HG03342 (cell line): ENCODE data around the gene QPCTL.
A peak's percentile ranks its signal among the peaks of the same experiment; 100 is the strongest.

ENCODE experiments used
- ATAC-seq: cut with Tn5 transposase; IDR thresholded peaks from one replicate; pipeline ENCODE4 v1.9.1; 2021; ENCODE audit warnings: mild to moderate bottlenecking, moderate library complexity; ENCODE audit not compliant: unreplicated experiment

QPCTL gene

DNA sequence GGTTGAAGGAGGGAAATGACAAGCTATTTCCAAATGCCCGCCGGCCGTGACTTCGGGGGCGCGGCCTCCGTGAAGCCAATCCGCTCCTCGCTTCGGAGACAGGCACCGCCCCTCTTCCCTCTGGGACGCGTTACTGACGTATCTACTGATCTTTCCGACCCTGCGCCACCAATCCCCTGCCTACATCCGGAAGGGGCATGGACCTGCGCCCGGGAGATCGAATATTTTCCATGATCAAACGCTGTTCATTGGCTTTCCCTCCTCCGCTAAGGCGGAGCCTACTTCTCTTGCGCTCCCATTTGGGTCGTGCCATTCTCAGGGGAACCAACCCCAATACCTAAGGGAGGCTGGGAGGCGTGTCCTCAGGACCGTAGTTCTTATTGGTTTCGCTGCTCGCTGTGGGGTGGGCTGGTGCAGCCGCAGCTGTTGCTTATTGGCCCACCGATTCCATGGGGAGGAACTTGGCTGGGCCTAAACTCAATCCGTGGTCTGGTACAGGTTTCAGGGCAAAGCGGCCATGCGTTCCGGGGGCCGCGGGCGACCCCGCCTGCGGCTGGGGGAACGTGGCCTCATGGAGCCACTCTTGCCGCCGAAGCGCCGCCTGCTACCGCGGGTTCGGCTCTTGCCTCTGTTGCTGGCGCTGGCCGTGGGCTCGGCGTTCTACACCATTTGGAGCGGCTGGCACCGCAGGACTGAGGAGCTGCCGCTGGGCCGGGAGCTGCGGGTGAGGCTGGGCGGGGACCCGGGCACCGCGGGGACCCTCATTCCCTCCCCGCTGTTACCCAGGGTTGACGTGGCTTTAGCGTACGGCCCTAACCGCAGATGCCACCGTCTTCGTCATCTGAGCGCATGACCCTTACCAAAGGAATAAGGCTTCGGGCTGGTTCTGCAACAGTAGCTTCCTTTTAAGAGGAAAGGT, at the start of gene QPCTL:
Gene QPCTL, plus strand, starts transcription at position 480 of the 919 bp plus-strand sequence. Its CDS starts 38 bp downstream, at position 518.
- ATAC-seq = peak; percentile 77

DNA sequence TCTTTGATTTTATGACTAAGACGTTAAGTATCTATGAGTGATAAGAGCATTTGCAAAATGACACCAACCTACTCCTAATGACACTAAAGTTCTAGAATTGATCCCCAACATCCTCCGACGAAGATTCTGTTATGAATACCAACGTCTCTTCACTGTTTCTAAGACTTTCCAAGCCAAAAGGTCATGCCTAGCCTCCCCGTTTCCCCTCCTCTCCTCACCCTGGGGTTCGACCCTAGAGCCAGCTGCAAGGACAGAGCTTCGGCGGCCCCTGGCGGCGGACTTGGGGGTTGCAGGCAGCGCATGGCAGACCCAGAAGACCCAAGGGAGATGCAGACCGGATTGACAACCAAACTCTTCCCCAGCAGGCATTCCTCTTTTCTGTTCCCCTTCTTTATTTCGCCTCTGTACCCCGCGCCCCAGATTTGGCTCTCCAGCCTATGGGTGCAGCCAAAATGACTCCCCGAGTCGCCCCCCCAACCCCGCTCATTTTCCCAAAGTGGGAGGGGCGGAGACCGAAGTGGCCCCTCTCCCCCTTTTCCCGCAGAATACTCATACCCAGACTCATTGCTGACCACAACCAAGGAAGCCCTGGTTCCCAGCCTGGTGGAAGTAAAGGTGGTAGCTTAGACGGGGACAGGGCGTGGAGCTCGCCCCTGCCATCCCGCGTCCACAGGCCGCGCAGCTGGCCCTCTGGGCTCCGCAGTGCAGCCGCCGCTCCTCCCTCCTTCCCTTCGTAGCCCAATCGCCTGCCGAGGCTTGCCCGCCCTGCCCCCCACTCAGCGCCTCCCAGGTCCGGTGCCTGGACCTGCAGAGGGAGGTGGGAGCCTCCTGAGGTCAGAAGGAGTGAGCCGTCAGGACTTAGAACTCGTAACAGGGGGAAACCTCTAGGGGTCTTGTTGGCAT, 49.2 kb upstream of the QPCTL start:
- ATAC-seq = no peak

DNA sequence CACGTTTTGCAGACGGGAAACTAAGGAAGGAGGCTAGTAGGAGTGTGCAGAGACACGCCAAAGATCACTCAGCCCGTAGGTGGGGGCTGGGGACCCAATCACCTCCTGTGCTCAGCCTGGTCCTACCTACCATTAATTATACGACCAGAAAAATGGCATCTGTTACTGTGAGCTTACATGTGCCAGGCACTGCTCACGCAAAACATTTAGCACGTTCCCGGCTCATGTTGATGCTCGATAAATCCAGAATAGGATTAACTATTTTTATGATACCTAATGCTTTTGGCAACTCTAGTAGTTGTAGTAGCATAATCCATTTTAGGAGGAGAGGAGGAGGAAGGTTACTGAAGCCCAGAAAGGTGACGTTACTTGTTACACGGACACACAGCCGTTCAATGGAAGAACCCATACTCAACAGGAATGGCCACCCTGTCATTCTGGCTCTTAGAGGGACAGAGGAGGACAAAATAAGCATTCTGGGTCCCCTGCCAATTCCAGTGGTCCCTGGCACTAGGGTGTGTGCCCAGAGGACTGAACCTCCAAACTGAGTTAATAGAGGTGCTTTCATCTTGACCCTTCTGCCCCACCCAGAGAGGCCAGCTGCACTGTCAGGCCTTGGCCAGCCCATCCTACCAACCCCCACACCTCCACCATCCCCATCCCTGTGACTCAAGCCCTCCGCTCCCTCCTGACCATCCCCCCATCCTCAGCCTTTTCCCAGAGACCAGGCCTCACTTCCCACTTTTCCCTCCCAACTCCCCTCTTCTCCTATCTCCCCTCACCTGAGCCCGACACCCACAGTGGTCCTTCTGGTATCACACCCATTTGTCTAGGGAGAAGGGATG, 48.3 kb upstream of the QPCTL start:
- ATAC-seq = no peak

DNA sequence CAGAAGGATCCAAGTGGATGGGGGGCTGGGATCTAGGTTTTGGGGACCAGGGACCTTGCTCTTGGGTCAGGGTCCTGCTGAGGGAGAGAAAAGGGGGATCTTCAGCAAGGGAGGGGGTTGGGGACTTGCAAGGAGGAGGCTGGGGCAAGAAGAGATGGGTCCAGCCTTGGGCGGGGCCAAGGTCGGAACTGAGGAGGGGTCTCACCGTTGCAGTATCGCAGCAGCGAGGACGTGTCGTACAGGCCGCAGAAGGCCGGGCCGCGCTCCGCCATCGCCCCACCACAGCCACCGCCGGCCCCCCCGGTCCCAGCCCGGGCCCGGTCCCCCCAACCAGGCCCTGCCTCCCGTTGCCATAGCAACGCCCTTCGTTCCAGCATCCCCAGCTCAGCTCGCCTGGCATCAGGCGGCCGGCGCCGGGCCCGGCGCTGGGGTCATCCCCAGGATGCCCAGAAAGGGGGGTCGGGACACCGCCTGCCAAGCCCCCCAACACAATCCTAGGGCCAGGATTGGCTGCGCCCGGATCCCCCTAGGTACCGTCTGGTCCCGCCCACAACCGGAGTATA, 47.3 kb upstream of the QPCTL start:
- no peak for ATAC-seq

DNA sequence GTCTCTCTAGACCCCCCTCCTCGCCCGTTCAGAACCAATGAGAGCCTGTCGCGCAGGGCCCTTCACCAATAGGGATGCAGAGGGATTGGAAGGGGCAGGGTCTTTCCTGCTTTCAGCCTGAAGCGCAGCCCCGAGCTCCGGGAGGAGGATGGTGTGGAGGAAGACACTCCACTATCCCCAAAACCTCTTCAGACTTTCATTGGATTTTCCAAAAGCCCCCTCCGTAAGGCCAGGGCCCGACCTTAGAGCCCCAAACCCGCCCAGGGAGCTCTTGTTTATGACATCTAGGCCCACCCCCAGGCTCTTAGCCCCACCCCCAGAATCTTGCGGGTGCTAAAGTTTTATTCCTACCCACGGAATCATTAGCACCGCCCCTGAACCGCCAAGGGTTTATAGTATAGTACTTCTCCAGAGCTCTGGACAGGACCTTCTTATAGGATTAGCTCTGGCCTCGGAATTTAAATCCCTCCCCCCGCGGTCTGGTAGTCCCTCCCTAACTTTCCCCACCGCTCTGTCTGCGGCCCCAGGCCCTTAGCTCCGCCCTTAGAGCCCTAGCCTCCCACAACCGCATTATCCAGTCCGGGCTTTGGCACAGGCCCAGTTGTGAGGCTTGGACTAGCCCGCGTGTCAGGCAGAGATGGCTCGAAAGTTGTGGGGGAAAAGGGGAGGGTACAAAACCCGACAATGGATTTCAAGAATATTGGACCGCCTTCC, 46.7 kb upstream of the QPCTL start:
- ATAC-seq = peak; percentile 35

DNA sequence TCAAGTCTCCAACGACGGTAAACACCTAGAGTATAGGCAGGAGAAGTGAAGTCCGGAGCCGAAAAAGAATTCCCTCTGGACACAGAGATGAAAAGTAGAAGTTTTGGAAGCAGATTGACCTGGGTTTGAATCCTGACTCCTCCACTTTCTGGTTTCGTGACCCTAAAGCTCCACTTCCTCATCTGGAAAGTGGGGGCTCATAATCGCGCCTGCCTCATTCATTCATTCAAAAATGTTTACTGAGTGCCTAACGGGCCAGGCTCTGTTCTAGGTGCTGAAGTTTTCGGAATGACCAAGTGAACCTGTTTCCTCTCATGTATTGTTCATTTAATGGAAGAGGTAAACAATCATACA, 46.1 kb upstream of the QPCTL start:
- no peak for ATAC-seq

DNA sequence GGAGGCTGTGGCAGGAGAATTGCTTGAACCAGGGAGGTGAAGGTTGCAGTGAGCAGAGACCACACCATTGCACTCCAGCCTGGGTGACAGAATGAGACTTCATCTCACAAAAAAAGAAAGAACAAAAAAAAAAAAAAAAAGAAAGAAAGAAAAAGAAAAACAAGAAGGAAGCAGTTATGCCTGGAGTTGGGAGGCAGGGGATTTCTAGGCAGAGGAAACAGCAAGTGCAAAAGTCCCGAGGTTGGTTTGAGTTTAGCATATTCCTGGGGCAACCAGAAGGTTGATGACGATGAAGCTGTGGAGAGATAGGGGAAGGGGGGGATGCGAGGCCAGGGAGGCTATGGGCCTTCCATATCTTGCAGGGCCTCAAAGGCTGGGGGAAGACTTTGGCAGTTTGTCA, 41.7 kb upstream of the QPCTL start:
- ATAC-seq = no peak

DNA sequence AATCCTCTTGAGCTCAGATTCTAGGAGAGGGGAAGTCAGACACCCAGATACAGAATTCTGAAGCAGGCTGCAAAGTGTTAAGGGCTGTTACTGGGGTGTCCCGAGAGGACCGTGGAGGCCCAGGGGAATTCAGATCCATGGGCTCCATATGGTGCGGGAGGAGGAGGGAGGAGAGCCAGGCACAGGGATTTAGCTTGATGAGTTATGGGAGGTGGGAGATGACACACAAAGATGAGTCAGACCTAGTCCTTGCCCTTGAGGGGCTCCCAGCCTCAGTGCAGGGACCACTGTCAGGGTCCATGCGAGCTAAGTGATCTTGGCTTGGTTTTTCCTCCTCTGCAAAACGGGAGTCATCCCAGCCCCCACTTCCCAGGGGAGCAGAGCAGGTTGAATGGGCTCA, 38.8 kb upstream of the QPCTL start:
- ATAC-seq = no peak

DNA sequence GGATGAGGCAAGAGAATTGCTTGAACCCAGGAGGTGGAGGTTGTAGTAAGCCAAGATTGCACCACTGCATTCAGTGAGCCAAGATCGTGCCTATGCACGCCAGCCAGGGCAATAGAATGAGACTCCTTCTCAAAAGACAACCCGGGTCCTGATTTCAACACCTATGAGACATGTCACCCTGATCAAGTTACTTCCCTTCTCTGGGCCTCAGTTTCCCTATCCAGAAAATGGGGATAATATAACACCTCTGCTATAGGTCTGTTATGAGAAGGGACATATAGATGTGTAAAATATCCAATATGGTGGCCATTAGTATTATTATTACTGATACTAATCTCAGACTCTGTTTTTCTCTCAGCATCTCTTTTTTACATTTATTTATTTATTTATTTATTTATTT, 37.4 kb upstream of the QPCTL start:
- no peak for ATAC-seq

DNA sequence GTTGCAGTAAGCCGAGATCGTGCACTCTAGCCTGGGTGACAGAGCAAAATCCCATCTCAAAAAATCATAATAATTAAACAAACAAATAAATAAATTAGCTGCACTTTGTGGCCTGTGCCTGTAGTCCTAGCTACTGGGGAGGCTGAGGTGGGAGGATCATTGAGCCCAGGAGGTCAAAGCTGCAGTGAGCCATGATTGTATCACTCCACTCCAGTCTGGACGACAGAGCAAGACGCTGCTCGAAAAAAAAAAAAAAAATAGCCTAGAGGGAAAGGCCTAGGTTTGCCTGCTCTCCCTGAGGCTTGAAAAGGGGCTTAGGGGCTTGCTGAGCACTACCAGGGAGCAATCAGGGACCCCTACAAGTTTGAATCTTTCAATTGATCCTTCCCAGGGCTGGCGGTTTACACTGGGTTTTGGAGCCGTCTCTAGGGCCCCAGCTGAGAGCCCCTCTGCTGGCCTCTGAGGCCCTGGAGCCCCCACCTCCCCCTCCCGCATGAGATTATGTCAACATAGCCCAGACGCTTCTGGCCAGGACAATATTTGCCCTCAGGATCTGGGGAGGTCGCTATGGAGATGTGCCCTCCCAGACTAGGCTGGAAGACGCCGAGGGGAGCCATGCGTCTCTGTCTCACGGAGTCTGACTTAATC, 34.8 kb upstream of the QPCTL start:
- no peak for ATAC-seq

DNA sequence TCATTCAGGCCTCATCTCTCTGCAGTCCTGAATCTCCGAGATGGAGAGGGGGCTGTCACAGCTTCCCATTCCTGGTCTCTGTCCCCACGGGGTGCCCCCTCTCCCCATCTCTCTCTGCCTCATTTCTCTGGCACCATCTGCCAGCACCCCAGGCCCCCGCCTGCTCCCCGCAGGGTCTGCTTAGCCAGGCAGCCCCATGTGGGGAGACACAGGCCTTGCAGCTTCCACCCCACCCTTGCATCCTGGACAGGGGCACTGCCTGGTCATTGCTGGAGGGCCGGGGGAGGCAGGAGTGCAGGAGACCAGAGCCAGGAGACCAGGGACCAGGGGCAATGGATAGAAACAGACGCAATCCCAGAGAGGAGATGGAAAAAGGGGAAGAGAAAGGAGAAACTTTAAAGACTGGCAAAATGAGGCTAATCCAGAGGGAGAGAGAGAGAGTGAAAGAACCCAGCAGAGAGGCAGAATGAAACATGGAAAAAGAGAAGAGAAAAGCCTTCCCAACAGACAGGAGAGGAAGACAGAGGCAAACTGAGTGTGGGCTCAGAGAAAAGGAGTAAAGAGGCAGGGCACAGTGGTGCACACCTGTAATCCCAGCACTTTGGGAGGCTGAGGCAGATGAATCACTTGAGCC, 33.3 kb upstream of the QPCTL start:
- no peak for ATAC-seq

DNA sequence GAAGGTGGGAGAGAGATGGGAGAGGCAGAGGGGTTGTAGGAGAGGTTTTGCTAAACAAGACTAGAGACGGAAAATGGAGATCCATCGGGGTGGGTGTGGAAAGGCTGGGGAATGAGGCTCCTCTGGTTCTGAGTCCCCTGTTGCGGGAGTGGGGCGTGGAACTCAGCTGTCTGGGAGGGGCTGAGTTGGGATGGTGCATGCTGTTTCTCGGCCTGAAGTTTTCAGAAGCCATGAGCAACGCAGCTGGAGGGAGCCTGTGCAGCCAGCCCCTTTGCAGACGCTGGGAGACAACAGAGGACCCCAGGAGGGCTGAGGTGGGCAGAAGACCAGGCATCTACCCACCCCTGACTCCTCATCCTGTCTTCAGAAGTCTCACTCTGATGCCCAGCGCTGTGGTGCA, 31.8 kb upstream of the QPCTL start:
- ATAC-seq = no peak

DNA sequence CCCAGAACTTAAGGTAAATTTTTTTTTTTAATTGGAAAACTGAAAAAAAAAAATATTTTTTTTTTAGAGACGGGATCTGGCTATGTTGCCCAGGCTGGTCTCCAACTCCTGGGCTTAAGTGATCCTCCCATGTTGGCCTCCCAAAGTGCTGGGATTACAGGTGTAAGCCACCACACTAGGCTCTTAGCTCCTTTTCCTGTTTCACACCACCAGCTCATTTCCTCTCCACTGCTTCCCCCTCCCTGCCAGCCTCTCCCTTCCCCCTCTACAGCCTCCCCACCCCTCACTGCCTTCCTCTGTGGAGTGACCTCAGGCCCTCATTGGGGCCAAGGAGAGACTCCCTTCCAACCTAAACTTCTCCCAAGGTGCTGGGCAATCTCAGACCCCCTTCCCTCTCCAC, 28.7 kb upstream of the QPCTL start:
- no peak for ATAC-seq

DNA sequence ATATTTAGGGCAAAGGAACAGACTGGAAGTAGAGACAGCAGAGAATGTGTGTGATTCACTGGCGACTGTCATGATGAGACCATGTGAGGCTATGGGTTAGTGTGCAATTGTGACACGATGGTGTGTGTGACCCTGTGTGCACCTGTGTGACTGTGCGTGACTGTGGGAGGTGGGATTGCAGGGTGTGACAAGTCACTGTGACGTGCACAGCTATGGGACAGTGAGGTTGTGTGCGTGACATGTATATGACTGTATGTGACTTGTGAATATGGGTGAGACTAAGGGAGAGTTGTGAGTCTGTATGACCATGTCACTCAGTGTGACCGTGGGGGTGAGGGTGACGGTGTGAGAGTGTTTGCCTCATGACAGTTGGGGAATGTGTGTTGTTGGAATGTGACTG, 27.9 kb upstream of the QPCTL start:
- ATAC-seq = no peak

DNA sequence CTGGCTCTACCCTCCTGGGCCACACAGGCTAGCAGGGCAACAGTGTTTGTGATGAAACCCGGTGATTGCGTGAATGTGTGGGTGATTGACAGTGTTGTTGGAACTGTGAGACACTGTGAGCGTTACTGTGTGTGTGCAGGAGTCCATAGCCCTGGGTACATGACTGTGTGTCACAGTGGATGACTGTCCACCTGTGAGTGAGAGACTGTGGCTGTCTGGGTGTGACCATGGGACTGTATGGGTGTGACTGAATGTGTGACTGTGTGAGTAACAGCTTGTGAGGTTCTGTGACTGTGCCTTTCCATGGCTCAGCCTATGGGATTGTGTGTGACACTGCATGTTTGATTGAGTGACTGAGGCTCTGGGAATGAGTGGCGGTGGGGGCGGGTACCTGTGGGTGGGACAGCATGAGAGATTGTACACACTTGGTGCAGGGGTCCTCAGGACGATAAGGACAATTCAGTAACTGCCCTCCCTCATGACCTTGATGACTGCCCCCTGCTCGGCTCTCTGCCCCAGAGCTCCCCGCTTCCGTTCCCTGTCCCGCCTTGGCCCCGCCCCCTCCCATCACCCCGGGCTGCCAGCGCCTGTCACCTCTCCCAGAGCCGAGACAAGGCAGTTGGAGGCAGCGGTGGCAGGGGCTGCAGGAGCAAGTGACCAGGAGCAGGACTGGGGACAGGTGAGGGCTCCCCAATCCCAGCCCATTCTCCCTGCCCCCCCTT, 24.7 kb upstream of the QPCTL start, which contains the start of gene GIPR:
Gene GIPR, plus strand, starts transcription at position 602 of the 722 bp plus-strand sequence. CDS start 1,300 bp downstream, outside the sequence.
- no peak for ATAC-seq

DNA sequence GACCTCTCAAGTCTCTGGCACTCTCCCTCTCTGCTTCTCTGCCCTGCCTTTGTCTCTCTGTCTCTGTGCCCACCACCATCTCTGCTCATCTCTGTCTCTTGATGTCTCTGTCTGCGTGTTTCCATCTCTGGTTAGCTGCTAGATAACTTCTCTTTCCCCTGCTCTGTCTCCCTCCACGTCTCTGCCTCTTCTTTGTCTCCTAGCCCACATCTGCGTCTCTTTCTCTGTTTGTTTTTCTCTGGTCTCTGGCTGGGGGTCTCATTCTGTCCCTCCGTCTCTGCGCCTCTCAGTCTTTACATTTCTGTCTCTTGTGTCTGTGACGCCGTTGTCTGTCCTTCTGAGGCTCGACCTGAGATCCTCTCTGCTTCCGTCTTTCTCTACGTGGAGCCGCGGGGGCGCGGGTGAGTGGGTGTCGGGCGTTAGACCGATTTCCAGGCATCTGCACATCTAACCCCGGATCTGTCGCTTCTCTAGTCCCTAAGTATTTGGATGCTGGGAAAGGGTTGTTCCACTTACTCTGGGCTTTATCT, 24.1 kb upstream of the QPCTL start:
- ATAC-seq = no peak

DNA sequence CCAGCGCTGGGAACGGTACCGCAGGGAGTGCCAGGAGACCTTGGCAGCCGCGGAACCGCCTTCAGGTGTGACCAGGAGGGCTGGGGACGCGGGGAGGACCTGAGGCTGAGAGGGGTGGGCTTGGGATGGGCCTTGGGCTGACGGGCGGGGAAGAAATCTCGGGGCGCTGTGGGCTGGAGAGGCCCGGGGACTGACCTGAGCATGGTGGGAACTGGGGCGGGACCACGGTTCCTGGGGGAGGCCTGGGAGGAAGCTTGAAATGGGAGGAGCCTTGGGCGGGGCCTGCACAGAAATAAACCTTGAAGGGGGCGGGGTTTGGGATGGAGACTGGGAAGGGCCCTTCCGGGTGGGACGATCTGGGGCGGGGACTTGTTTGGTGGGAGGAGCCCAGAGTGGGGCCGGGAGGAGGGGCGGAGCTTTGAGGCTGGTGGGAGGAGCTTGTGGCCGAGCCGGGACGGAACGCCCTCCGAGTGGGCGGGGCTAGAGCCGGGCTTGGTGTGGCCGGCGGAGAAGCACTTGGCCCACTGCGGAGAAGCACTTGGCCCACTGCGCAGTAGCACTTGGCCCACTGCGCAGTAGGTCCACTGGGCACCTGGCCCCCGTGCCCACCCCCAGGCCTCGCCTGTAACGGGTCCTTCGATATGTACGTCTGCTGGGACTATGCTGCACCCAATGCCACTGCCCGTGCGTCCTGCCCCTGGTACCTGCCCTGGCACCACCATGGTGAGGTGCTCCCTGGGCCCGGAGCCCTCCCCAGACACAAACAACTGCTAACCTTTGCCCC, 21.6 kb upstream of the QPCTL start:
- ATAC-seq = peak; percentile 45
